GM18508 (cell line): ENCODE measurements around the gene APBB2.

Experiments
- ATAC-seq: cut with Tn5 transposase; IDR thresholded peaks from one replicate; pipeline ENCODE4 v1.9.1; 2021; ENCODE audit warnings: moderate number of reproducible peaks; ENCODE audit not compliant: insufficient read depth, unreplicated experiment

APBB2 gene

DNA sequence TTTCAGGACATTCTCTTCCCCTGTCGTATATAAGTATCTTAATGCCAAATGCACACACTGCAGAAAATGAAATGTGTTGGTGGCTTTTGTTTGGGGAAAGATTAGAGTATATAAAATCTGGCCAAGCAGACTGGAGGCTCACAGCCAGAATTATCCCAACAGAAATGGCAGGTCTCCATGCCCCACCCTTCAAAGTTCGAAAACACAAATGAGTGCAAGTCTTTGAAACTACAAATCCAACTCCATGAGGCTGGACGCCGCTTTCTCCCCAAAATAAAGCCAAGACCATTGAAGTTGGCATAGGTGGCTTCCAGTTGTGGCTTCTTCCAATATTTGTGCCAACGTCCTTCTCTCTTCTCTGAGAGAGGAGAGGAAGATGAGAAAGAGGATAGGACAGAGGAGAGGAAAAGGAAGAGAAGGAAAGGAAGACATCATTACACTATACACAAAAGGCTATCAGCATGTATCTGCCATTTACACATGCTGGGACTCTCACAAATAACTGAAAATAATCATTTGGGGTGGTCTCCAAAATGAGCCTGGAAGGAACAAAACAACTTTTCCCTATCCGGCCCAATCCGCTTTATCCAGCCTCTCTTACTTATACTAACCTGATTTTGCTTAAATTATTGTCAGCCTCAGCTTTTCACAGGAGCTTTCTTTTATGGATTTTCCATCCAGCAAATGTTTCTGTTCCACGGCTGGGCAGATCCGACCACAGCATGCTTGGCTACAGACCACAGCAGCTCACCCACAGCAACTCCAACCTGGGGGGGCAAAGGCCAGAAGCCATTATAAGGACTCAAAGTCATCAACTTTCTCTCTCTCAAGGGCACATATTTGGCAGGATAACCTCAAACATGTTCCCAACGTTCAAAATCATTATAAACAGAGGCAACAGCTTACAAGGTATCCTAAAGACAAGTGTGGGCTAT, 71.7 kb downstream of the APBB2 start:
- ATAC-seq = no peak

DNA sequence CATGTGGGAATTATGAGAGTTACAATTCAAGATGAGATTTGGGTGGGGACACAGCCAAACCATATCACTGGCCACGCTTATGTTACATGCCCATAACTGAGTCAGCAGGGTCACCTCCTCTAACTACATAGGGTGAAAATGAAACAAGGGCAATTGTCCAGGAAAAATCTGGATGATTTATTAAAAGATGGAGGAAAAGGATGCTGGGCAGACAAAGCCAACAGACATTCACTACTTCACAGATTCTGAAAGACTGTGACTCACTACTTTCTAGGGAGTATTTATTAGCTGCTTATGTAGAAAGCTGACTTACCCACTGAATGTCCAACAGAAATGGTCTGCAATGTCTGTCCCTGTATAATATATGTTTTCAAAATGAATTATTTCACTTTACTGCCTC, 72.4 kb downstream of the APBB2 start:
- no peak for ATAC-seq

DNA sequence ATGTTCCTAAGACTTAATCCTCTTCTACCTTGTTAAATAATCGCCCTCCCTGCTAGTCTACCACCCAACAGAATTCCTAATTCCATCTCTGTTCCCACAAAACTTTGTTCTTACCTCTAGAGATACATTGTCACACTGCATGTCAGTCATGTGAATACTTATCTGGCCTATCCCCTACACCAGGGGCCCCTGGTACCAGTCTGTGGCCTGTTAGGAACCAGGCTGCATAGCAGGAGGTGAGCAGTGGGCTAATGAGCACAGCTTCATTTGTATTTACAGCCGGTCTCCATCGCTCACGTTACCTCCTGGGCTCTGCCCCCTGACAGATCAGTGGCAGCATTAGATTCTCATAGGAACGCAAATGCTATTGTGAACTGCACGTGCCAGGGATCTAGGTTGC, 73.9 kb downstream of the APBB2 start:
- ATAC-seq = no peak

DNA sequence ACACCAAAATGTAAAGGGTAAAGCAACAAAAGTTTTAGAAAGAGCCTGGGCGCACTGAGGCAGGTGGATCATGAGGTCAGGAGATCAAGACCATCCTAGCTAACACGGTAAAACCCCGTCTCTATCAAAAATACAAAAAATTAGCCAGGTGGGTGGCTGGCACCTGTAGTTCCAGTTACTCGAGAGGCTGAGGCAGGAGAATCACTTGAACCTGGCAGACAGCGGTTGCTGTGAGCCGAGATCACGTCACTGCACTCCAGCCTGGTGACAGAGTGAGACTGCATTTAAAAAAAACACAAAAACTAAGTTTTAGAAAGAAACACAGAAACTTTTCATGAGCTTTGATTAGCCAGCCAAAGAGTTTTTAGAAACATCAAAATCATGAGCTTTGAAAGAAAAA, 76.5 kb downstream of the APBB2 start:
- ATAC-seq = no peak

DNA sequence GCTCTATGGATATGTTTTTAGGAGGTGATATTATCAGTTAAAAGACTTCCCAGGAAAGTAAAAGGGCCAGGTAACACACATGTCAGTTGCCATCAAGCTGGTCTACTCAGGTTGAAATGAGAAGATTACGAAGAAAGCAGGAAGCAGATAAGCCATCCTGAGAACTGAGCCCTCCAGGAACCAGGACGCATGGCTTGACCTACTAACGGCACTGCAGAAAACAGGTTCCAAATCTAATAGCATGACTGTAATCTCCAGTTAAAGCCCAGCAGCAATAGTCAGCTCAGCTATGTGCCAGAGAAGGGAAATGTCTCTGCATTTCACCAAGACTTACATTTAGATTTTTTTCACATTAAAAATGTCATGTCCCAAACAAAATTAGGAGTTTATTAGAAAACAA, 77.9 kb downstream of the APBB2 start:
- ATAC-seq = no peak

DNA sequence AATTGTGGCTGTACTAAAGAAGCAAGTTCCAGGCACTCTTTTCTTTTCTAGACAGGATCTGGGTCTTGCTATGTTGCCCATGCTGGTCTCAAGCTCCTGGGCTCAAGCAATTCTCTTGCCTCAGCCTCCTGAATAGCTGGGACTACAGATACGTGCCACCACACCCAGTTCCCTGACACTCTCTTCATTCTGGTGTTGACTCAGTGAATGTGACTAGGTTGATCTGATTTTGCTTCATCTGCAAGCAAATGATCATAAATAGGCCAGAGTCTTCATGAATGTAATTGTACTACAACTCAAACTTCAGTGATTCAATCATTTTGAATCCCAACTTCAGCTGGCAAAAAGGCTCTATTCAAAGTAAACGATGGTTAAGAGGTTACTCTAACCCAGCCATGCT, 78.5 kb downstream of the APBB2 start:
- no peak for ATAC-seq

DNA sequence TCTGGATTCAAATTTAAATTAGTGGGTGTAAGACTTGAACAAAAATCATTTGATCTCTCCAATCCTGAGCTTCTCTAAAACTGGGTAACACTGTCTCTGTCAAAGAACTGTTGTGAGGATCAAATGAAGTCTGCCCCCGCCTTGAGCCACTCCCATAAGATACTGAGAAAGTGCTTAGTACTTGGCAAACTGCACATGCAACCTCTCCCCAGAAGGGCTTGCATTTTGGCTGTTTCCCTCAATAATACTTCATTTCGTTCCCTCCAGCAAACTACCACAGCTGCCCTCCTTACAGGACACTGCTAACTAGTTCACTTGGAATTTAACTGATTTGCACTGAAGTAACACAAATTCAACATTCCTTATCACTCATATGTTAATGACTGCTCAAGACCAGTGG, 79.8 kb downstream of the APBB2 start:
- ATAC-seq = no peak

DNA sequence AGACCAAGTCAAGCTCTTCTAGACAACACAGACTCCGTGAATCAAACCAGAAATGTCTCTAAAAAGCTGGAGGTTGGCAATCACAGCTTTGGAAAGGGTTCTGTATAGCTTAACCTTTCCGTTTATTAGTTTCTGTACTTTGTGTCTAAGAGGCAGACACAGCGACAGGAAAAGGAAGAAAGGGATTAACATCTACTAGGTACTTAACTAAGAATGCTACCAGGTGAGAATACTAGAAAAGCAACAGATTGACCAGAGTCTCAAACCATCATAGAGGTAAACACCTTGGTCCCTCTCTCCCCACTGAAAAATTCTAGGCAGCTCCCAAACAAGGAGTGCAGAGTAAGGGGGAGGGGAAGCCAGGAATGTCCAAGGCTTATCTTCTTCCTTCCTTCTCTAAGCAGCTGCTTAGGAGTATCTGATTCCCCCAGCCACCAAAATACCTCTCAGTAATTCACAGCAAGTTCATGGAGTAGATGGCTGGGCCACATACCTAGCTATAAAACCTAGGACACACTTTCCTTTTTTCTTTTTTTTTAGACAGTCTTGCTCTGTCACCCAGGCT, 80.8 kb downstream of the APBB2 start:
- ATAC-seq = no peak

DNA sequence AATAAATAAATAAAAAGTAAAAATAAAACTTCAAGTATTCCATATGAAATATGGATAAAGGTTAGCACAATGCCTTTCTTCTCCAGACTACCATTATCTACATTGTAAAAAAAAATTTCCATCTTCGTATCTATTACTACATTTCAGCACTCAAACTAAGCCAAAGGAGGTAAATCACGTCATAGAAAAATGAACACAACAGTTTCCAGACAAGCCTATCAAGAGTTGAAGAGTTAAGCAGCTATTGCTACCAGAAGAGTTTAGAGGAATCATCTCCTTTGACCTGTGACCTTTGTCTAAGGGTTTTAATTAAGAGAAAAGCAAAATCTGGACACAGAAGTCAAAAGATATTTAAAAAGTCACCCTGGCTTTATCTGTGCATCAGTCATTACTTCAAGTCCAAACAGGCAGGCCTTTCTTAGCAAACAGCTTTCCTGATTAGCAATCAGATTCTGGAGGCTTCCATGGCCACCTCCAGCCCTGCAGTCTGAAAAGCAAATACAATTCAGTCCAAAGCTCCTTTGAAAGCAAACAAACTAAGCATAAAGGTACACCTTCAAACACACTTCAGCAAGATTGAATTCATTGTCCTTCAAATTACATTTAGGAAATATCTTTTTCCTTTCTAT, 82.2 kb downstream of the APBB2 start:
- no peak for ATAC-seq

DNA sequence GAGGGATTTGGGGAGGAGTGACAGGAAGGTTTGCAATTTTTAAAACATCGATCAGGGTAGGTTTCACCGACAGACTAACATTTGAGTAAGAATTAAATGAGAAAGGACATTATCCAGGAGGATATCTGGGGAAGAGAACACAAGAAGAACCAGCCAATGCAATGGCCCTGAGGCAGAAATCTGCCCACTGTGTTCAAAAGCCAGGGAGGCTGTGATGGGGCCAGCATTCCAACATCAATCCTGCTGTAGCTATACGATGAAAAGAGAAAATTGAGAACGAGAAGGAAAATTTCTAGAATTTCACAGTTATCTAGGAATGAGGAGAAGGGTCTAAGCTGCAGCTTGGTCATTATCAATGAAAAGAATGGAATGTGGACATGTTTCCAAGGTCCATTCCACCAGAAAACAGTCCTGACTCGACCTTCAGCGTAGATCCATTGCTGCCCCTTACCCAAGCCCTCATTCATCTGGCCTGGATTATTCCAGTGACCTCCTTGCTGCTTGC, 84.4 kb downstream of the APBB2 start:
- no peak for ATAC-seq

DNA sequence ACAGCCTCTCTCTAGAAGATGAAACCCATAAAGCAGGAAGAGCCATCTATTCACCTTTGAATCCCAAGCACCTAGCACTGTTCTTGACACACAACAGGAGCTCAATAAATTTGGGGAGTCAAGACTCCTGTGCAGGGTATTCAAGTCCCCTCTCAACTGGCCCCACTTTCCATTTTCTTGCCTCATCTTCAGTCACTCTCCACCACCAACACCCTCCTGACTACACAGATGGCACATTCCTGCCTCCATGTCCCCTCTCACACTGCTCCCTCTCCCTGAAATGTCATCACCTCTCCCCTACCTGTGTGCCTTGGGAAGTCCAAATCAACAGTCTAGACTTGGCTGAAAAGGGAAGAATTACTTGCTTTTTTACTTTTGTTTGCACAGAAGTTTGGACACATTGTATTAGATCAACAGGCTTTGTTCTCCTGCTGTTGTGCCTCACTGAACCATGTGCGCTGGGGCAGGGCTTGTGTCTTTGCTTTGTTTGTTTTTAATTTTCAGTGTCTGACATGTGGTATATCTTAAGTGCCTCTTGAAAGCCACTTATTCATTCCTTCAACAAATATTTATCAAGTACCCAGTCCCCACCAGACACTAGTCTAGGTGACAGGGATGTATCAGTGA, 85.1 kb downstream of the APBB2 start:
- no peak for ATAC-seq

DNA sequence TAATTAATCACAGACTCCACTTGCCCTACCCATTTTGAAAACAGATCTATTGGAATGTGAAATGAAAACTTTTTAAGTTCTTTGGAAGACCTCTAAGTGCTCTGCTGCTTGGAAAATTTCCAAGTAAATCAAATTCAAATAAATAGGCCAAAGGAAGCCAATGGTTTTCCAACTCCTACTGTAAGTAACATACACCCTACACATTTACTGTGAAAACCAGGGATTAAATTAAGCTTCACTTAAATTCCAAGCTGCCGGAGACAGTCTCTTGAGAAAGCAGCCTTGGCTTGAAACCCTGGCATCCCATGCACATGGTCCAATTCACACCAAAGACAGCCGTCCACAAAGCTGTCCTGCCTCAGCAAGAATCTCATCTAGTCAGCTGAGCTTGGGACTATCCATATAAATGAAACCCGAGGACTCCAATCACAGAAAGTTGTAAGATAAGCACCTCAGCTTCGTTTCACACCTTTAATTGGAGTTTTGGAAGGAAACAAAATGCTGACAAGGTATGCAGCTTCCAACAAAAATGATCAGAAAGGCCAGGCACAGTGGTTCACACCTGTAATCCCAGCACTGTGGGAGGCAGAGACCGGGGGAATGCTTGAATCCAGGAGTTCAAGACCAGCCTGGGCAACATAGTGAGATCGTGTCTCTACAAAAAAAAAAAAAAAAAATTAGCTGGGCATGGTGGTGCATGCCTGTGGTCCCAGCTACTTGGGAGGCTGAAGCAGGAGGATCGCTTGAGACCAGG, 88.6 kb downstream of the APBB2 start:
- no peak for ATAC-seq

DNA sequence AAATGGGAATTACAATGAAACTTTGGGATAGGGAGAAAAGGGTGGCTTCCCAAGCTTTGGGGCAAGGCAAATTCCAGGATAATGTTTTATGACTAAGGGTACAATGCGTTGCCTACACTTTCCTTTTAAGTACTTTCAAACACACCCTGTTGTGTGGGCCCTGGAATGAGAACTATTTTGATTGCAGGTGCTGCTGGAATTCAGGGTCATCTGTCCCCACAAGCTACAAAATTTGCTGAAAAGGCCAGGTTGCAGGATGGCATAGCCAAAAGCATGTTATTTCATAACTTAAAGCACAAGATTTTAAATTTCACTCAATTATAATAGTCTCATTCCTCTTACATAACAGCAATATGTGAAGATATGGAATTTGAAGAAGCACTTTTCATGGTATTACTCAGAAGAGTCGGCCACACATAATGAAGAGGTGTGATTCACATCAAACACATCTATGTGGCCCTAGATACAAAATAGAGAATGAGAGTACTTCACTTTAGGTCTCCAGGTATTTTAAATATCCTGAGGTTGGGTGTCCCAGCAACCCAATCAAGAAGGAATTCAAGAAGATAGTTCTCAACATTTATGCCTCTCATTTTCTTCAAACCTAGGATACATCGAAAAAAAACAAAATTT, 89.3 kb downstream of the APBB2 start:
- no peak for ATAC-seq

DNA sequence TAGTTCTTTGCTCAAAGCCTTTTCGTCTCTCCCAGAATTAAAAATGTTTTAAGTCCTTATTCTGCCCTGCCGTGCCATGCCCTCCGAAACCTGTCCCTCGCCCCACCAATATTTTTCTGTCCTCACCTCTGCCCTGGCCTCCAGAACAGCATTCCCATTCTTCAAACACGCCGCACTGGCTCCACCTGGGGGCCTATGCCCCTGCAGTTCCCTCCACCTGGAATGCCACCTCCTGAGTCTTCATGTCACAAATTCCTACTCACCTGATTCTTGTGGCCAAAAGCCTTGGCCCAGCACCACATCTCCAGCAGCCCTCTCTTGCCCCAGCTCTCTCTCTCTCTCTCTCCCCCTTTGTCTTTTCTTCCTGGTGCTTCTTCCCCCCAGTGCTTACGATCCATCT, 91.6 kb downstream of the APBB2 start:
- no peak for ATAC-seq

DNA sequence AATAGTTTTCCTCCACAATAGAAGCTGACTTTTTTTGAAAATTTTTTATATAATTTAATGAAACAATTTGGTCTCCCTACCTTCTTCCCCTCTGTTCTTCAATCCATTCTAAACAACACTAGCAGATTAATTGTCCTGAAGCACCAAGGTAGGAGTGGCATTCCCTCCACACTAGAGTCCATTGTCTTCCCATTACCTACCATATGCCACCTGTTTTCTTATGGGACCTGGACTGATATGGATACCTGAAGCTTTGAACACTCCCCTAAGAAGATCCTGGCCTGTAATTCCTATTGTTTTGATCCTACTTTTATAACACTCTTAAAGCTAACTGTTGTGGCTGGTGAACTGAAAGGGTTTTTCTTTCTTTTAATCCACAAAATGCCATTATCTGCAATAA, 92.0 kb downstream of the APBB2 start:
- ATAC-seq = no peak

DNA sequence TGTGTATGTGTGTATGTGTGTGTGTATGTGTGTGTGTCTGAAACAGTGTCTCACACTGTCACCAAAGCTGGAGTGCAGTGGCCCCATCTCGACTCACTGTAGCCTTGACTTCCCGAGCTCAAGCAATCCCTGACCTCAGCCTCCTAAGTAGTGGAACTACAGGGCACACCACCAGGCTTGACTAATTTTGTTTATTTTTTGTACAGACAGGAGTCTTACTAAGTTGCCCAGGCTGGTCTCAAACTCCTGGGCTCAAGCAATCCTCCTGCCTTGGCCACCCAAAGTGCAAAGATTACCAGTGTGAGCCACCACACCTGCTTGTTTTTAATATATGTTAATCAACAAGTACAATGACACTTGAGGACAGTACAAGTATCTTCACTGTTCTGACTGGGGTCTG, 92.4 kb downstream of the APBB2 start:
- no peak for ATAC-seq

DNA sequence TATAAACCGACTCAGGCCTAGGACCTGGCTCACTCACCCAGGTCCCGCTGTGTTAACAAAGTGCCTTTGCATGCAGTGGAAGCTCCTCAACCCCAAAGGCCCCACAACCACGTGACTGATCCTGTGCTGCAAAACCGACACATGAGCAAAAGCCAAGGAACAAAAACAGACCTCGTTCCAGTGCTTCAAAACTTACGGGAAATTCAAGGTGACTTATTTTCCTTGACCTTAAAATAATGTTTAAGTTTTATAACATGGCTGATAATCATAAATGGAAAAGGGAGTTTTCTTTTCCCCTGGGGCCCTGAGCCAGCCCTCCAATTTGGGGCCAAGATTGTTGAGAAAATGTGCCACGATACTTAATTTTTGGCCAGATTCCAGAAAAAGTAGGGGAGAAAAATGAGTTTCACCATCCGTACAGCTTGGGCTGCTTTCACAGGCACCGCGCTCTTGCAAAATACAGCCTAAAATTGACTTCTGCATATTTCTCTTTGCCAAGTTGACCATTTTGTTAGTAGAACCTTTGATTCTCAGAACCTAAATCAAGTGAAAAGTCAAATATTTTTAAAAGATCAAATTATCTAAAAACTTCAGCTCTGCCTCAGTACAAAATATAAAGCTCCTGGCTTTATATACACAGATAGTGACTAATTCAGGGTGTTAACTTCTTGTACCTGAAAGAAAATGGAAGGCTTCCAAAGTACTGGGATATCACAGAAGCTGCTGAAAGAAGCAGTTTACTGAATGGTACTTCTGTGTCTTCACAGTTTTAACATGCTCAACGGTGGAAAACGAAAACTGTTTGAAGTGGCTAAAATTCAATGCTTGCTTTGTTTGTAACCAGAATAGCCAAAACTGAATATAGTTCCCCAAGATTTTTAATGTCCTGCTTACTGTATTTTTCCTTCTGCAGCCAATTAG, 93.8 kb downstream of the APBB2 start:
- ATAC-seq = no peak

DNA sequence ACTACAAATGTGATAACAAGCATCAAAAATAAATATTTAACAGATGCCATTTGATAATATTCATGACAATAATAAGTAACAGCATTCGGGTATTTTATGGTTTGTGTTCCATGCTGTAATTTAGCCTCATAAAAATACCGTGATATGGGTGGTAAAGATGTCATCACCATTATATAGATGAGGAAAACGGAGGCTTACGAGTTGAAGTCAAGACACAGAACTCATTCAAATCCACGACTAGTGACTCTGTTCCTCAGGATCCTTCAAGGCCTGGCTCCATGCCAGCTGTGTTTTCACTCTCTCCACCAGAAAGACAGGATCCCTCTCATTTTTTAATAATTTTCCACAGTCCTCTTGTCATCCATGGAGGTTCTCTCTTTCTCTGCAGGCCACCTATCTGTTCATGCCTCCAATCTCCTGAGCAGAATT, 94.5 kb downstream of the APBB2 start:
- ATAC-seq = no peak

DNA sequence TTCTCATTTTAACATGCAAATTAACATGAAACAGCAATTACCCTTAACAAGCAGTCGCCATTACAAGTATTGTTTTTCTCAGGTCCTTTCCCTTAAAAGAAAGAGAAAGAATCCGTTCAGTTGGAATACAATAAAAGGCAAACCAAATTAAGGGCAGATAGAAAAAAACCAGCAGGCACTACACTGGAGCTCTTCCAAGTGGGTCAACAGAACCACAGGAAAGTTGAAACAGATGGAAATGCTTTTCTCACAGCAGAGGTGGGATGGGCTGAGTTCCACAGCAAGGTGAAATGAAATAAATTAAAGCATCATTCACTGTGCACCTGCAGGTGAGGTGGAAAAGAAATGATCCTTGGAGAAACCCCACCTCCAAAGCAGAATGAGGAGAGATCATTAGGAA, 102.6 kb downstream of the APBB2 start:
- no peak for ATAC-seq
